ENCODE measurements around the gene SNTA1.
"Not testable (repeated sequence)": the region's sequence is repeated elsewhere in the genome, so short reads cannot be mapped to it uniquely, and the experiment has no call there.

SNTA1 gene

DNA sequence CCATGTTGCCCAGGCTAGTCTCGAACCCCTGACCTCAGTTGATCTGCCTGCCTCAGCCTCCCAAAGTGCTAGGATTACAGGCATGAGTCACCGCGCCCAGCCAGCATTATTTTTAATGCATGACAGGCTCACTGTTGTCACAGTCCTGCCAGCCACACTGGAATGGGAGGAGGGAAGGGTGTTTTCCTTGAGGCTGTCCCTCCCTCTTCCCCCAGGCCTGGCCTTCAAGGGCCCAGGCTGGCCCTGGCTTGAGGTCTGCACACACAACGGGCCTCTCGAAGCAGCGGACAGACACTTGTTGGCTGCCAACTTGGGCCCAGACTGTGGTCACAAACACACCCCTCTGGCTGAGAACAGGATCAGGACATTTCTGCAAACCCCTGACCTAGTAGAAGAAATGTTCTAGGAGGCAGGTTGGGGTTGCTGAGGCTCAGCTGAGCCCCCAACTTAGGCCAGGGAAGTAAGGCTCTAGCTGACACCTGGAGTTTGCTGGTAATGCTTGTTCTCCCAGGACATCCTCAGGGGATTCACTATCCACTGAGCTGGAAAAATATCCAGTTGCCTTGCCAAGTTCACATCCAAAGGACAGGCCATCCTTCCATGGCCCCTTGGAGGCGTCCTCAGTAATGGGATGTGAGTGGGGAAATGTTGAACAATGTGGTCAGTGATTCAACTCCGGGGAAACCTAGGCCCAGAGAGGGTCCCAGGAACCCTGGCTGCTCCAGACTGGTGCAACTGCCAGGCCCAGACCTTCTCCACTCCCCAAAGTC lies 9.9 kb downstream of the SNTA1 start:
- no peak for FAIRE-seq
- DNase-seq (ENCODE audit: low spot score) = peak; percentile 57

- DNase-seq (ENCODE audit: low spot score) = no peak
Observed at GRCh38 chr20:33431797-33432381, 11.7 kb downstream of the SNTA1 start.

GRCh38 chr20:33423875-33424274 lies 19.7 kb downstream of the SNTA1 start:
- not testable (repeated sequence) for DNase-seq (ENCODE audit: low spot score); FAIRE-seq

More at GRCh38 chr20:33431797-33432381, 11.7 kb downstream of the SNTA1 start:
- FAIRE-seq = no peak

DNA sequence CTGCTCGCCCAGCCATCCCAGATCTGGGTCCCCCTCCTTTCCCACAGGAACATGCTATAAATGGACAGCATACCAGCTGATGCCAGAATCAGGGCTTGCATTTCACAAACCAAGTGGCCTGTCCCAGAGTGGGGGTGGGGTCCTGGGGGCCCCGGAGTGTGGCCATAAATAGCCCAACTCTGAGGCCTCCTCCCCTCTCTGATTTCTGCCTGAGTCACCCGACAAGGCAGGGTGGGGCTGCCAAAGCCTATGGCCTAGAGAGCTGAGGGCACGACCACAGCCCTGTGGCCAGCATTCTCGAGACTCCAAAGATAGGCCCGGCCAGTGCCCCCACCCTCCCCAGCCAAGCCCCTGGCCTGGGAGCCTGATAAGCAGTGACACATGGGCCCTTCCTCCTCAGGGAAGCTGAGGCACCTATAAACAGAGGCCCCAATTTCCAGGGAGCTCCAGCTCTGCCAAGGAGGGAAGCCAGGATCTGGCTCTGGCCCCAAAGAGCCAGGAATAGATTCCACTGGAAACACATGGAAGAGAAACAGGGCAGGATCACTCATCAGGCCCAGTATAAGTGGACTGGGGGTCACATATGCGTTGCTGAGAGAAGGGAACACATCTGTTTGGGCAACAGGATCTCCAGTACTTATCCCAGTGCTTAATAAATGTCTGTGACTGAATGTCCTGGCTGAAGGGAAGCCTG lies 20.3 kb downstream of the SNTA1 start:
- FAIRE-seq (no peak), DNase-seq (ENCODE audit: low spot score) (peak; percentile 65)

DNA sequence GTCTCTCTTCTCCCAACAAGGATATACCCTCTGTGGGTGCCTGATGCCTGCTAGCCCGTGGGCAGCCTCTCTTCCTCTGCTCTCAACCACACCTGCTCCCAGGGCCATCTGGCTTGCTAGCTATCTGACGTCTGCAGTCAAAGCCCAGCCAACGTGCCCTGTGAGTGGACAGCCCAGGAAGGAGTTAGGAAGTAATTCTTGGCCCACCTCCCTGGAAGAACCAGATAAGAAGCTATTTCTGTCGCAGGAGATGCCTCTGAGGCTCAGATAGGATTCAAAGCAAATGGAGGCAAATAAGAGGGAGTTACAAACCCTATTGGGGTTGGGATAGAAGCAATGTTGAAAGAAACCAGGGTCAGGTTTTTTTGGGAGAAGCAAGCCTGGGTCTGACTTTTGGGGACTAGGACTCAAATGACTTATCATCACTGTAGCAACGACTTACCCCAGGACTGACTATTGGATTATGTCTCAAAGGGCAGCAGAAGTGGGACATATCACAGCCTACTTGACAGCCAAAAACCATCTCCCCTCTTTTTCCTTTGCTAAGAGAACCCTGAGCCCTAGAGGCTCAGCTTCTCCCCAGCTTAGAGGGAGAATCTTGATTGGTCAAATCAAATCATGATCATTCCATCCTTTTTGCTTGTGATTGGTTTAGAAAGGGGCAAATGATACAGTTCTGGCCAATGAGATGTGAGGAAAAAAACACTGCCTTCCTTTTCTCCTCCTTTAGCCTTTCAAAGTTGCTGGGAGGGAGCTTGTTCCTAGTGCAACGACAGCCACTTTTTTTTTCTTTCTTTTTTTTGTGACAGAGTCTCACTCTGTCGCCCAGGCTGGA lies 24.2 kb downstream of the SNTA1 start:
- no peak for FAIRE-seq
- no peak for DNase-seq (ENCODE audit: low spot score)

DNA sequence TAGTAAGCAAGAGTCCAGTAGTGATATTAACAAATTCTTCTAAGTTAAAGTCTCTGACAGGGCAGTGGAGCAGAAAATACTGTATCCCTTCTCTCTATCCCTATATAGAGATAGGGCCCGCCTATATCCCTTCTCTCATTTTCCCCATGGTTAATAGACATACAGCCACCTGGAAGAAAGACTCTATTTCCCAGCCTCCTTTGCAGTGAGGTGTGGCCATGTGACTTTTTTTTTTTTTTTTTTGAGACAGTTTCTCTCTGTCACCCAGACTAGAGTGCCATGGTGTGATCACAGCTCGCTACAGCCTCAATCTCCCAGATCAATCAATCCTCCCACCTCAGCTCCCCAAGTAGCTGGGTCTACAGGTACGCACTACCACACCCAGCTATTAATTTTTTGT lies 25.5 kb downstream of the SNTA1 start:
- FAIRE-seq = no peak
- DNase-seq (ENCODE audit: low spot score) = no peak

DNA sequence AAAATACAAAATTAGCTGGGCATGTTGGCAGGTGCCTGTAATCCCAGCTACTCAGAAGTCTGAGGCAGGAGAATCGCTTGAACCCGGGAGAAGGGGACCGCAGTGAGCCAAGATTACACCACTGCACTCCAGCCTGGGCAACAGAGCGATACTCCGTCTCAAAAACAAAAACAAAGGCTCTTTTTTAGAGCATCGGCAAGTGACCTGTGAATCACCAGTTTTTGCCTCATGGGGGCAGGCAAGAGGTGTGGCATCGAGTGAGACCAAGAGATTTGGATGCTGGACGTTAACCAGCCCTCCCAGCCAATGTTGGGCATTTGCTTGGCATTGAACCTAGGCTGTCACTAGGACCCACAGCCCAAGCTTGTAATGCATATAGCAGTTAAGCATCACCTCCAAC lies 27.6 kb downstream of the SNTA1 start:
- DNase-seq (ENCODE audit: low spot score) = no peak
- FAIRE-seq = no peak

- FAIRE-seq (no peak), DNase-seq (ENCODE audit: low spot score) (no peak)
Observed at GRCh38 chr20:33412484-33412838, 31.1 kb downstream of the SNTA1 start.

DNA sequence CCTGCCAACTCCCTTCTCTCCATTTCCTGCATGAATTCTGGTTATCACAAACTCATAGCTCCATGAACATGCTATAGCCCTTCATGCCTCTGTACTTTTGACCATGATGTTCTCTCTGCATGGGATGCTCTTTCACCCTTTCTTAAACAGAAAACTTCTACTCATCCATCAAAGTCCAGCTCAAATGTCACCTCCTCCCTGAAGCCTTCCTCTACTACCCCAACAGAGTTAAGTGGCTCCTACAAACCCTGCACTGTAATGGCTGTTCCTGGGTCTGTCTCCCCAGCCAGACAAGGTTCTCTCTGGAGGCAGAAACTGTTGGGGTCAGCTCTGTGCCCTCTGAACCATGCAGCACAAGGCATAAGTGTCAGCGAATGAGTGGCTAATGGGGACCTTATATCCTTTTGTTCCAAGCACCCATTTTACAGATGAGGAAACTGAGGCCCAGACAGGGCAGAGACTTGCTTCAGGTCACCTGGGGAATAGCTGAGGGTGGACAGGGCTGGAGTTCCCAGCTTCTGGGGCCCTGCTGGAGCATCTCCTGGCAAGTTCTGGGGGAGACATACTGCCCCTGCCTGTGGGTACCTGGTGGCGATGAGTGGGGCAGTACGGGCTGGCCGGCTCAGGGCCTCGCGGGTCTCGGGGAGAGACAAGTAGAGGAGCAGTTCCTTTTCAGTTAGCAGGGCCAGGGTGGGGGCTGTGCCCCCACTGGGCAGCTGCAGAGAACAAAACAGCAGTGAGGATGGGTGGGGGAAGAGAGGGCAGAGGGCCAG lies 31.7 kb downstream of the SNTA1 start:
- DNase-seq (ENCODE audit: low spot score) = no peak
- FAIRE-seq = no peak

GRCh38 chr20:33411242-33411641 lies 32.3 kb downstream of the SNTA1 start:
- DNase-seq (ENCODE audit: low spot score) (no peak), FAIRE-seq (no peak)

DNA sequence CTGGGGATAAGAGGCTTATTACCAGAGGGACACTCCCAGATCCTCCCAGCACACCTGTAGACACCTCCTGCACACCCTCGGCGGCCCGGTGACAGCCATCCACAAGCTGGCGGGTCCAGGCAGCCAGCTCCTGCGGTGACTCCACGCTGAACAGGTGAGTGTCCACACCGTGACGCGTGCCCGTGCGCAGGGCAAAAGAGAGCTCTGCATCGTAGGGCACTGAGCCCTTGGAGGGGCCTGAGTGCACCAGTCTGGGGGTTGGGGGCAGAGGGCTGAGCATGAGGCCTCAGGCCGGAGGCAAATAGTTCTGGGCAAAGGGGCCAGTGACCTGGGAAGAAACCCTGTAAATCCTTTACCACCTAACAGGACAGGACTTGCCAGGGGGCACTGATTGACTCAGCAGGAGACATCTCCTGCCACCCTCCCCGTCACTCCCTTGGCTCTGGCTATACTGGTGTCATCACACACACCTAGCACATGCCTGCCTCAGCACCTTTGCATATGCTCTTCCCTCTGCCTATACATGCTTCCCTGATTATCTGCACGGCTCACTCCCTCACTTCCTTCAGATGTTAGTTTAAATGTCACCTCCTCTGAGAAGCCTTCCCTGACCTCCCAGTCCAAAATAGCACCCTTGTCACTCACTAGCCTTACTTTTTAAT lies 33.4 kb downstream of the SNTA1 start:
- FAIRE-seq = no peak
- DNase-seq (ENCODE audit: low spot score) = no peak

DNA sequence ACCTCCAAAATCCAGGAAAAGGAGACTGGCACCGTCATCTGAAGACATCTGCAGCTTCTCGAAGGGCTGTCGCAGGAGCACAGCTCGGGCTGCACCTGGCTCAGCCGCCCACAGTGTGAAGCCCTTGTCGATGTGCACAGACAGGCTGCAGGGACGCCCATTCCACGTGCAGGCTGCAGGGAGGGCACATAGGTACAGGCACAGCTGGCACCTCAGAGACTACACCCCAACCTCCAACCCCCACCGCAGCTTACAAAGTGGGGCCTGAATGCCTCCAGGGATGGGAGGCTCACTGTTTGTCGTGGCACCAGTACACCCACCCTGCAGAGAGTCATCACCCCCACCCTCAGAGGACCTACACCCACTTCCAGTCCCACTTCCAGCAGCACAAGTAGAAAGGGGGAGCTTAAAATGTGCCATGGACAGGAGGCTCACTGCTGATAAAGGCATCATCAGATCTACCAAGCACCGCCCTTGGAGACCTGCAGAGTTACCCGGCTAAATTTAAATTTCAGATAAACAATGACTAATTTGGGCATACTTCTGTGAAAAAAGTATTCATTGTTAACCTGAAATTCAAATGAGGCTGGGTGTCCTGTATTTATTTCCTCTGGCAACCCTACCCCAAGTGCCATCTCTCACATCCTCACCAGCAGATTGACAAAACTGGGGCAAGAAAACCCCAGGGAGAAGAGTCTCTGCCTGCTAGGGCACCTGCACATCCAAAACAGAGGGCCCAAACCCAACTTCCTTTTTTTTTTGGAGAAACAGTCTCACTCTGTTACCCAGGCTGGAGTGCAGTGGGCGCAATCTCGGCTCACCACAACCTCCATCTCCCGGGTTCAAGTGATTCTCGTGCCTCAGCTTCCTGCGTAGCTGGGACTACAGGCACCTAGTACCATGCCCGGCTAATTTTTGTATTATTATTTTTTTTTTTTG lies 34.6 kb downstream of the SNTA1 start:
- no peak for FAIRE-seq
- no peak for DNase-seq (ENCODE audit: low spot score)

GRCh38 chr20:33408313-33408712 lies 35.2 kb downstream of the SNTA1 start:
- FAIRE-seq (no peak), DNase-seq (ENCODE audit: low spot score) (no peak)

- DNase-seq (ENCODE audit: low spot score) (no peak), FAIRE-seq (no peak)
Observed at GRCh38 chr20:33407796-33408195, 35.8 kb downstream of the SNTA1 start.

DNA sequence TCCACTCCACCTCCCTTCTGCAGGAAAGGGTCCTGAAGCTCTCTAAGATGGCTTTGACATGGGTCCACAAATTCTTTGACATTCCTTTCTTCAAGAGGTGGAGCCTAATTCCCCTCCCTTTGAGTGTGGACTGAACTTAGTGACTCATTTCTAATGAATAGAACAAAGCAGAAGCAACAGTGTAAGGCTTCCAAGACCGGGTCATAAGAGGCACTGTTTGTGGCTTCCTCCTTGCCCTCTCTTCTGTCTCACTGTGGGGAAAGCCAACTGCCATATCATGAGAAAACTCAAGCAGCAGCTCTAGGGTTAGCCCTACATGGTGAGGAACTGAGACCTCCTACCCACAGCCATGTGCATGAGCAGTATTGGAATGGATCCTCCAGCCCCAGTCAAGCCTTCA lies 36.3 kb downstream of the SNTA1 start:
- no peak for DNase-seq (ENCODE audit: low spot score)
- no peak for FAIRE-seq

DNA sequence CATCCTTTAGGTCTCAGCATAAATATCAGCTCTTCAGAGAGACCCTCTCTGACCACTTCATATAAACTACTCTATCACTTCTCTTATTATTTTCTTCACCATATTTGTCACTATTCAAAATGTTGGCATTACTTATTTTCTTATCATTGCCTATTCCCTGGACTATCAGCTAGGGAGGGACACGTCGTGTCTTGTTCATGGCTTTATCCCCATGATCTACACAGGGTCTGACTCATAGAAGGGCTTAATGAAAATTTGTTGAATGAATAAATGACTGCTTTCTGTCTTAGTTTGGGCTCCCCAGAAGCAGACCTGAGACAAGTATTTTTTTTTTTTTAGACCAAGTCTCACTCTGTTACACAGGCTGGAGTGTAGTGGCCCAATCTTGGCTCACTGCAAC lies 39.3 kb downstream of the SNTA1 start:
- no peak for DNase-seq (ENCODE audit: low spot score)
- FAIRE-seq = no peak

DNA sequence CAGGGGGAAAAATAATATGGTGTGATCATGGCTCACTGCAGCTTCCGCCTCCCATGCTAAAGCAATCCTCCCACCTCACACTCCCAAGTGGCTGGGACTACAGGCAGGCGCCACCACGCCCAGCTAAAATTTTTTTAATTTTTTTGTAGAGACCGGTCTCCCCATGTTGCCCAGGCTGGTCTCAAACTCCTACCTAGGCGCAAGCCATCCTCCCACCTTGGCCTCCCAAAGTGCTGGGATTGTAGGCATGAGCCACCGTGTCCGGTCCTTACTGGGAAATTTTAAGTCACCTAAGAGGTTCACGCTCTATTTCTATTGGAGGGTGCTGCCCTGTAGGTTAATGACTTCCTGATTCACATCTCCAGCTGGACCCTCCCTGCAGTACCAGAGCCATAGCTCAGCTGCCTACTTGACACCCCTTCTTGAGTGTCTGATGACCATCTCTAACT lies 41.6 kb downstream of the SNTA1 start:
- FAIRE-seq (no peak), DNase-seq (ENCODE audit: low spot score) (no peak)

GRCh38 chr20:33401184-33401920 lies 42.2 kb downstream of the SNTA1 start, which contains the start of gene CDK5RAP1:
TSS of gene CDK5RAP1 (minus strand) at chr20:33401519. CDS start at chr20:33397064, 4,455 bp downstream.
- DNase-seq (ENCODE audit: low spot score) (peak; percentile 76), FAIRE-seq (no peak)
